ENCODE data around the gene SORCS2. TPM values are rescaled to one million over a fixed set of nuclear protein-coding genes. Genes with fewer than 3 reads are reported as not detected.

The SORCS2 gene
- polyA plus RNA-seq, 3 donors, result 0.46 to 0.55 TPM; not detected in 1

DNA sequence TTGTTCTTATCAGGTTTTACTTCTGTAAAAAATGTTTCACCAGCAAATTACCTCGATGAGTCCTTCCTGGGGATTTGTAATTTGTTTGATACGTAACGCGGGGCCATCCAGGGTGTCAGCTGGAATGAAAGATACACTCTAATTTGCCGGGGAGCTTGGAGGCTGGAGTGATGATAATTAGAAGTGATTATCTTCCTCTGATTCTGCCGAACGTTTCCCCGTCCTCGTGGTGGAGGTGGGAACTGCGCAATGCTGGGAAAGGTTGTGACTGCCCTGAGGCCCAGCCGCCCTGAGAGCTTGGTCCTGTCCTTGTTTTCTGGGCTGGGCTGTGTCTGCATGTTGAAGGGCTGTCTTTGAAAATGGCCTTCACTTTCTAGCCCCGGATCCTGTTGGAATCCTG, 48.0 kb downstream of the SORCS2 start:
- Histone ChIP-seq H3K36me3 (replicated peaks in 1 of 2; ENCODE audit: control insufficient read depth in 1 of 2, insufficient read depth in 2 of 2, low read length in 2 of 2) (no peaks in the 10 kb centered on the region), H2AFZ (ENCODE audit: insufficient read depth, low read depth, low read length, poor library complexity, severe bottlenecking) (no peak overlapping the region), H3K27ac (ENCODE audit: low read depth in 1 of 2, low read length in 2 of 2) (no peak overlapping the region), H3K9me3 (replicated peaks in 1 of 2; ENCODE audit: control insufficient read depth in 1 of 2, insufficient read depth in 1 of 2, low read length in 2 of 2) (peaks cover 6 to 11% of the 10 kb centered on the region in 2 donors), H3K79me2 (ENCODE audit: insufficient read depth, low read length) (no peaks in the 10 kb centered on the region), H3K4me1 (ENCODE audit: control insufficient read depth in 1 of 2, insufficient read depth in 2 of 2, low read length in 2 of 2) (no peaks in the 10 kb centered on the region), H4K20me1 (ENCODE audit: insufficient read depth, low read length) (no peaks in the 10 kb centered on the region), H3K27me3 (ENCODE audit: control insufficient read depth in 2 of 2, insufficient read depth in 2 of 2, low read length in 2 of 2) (no peaks in the 10 kb centered on the region), H3K4me3 (replicated peaks in 1 of 3; ENCODE audit: low read depth in 2 of 3, low read length in 3 of 3) (no peak overlapping the region), H3K4me2 (replicated peaks; ENCODE audit: extremely low read depth, low read length, poor library complexity, severe bottlenecking) (no peak overlapping the region), H3K9ac (ENCODE audit: insufficient read depth, low read length, poor library complexity, severe bottlenecking) (no peak overlapping the region)
- Mint-ChIP-seq H3K36me3 (no peaks in the 10 kb centered on the region), H3K27me3 (ENCODE audit: low read depth in 3 of 3) (peaks cover 5 to 10% (median 10%) of the 10 kb centered on the region in 3 donors), H3K4me3 (no peak overlapping the region), H3K4me1 (no peaks in the 10 kb centered on the region), H3K27ac (no peak overlapping the region), H3K9me3 (peaks cover 7 to 15% (median 9%) of the 10 kb centered on the region in 7 donors)
- DNase-seq, result no peak
- intact Hi-C loops (cut with micrococcal nuclease), result no loop called here
- WGBS (ENCODE audit: insufficient coverage), result 70% methylated on average over 11 of the region's 12 CpGs
- TF ChIP-seq, protein P1, sequence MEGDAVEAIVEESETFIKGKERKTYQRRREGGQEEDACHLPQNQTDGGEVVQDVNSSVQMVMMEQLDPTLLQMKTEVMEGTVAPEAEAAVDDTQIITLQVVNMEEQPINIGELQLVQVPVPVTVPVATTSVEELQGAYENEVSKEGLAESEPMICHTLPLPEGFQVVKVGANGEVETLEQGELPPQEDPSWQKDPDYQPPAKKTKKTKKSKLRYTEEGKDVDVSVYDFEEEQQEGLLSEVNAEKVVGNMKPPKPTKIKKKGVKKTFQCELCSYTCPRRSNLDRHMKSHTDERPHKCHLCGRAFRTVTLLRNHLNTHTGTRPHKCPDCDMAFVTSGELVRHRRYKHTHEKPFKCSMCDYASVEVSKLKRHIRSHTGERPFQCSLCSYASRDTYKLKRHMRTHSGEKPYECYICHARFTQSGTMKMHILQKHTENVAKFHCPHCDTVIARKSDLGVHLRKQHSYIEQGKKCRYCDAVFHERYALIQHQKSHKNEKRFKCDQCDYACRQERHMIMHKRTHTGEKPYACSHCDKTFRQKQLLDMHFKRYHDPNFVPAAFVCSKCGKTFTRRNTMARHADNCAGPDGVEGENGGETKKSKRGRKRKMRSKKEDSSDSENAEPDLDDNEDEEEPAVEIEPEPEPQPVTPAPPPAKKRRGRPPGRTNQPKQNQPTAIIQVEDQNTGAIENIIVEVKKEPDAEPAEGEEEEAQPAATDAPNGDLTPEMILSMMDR (IDR thresholded peaks at IDR 0.05), result no peak

DNA sequence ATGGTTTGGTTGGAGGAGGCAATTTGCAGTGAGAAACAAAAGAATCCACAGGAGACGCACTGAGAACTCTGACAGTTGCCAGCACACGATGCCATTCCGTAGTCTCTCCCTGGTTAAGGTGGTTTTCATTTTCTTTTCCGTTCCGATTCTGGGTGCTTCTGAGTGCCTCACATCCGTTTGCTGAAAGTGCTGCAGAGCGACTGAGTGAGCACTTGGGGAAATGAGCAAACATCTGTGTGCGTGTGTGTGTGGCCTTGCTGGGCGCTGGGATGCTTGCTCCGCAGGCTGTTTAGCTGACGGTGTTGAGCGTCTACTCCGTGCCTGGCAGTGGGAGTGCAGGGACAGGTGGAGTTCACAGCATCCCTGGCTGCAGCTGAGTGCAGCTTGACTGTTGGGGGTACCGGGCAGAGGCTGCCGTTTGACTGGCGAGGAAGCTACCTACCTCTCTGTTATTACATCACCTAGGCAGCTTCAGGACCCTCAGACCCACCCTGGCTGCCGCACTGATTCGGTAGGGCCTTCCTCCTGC, 49.3 kb downstream of the SORCS2 start:
- Histone ChIP-seq H2AFZ (ENCODE audit: insufficient read depth, low read depth, low read length, poor library complexity, severe bottlenecking) (no peak overlapping the region), H3K36me3 (replicated peaks in 1 of 2; ENCODE audit: control insufficient read depth in 1 of 2, insufficient read depth in 2 of 2, low read length in 2 of 2) (no peaks in the 10 kb centered on the region), H3K4me2 (replicated peaks; ENCODE audit: extremely low read depth, low read length, poor library complexity, severe bottlenecking) (no peak overlapping the region), H3K9ac (ENCODE audit: insufficient read depth, low read length, poor library complexity, severe bottlenecking) (no peak overlapping the region), H3K79me2 (ENCODE audit: insufficient read depth, low read length) (no peaks in the 10 kb centered on the region), H3K27ac (ENCODE audit: low read depth in 1 of 2, low read length in 2 of 2) (no peak overlapping the region), H3K4me1 (ENCODE audit: control insufficient read depth in 1 of 2, insufficient read depth in 2 of 2, low read length in 2 of 2) (no peaks in the 10 kb centered on the region), H4K20me1 (ENCODE audit: insufficient read depth, low read length) (no peaks in the 10 kb centered on the region), H3K4me3 (replicated peaks in 1 of 3; ENCODE audit: low read depth in 2 of 3, low read length in 3 of 3) (no peak overlapping the region), H3K9me3 (replicated peaks in 1 of 2; ENCODE audit: control insufficient read depth in 1 of 2, insufficient read depth in 1 of 2, low read length in 2 of 2) (peaks cover 6 to 11% of the 10 kb centered on the region in 2 donors), H3K27me3 (ENCODE audit: control insufficient read depth in 2 of 2, insufficient read depth in 2 of 2, low read length in 2 of 2) (no peaks in the 10 kb centered on the region)
- Mint-ChIP-seq H3K27me3 (ENCODE audit: low read depth in 3 of 3) (peaks cover 5 to 8% (median 7%) of the 10 kb centered on the region in 3 donors), H3K4me1 (no peaks in the 10 kb centered on the region), H3K9me3 (peaks cover 7 to 15% (median 9%) of the 10 kb centered on the region in 7 donors), H3K4me3 (no peak overlapping the region), H3K36me3 (no peaks in the 10 kb centered on the region), H3K27ac (no peak overlapping the region)
- intact Hi-C loops (cut with micrococcal nuclease), result no loop called here
- TF ChIP-seq, protein P1 (IDR thresholded peaks at IDR 0.05), result no peak
- no peak for DNase-seq
- 88% methylated on average over 16 of the region's 18 CpGs for WGBS (ENCODE audit: insufficient coverage)

Data from CD14-positive monocyte (primary cell).